NCI-H1930 (cell line): ENCODE results near the gene MGAT2.
"Not testable (repeated sequence)": the region's sequence is repeated elsewhere in the genome, so short reads cannot be mapped to it uniquely, and the experiment has no call there.

Experiments used
- DNase-seq, 2 experiments: peaks; one replicate each; lab custom pipeline; 2025; lab: John Stamatoyannopoulos, UW

The MGAT2 gene

GRCh38 chr14:49612671-49613070 lies 7.9 kb upstream of the MGAT2 start:
- DNase-seq, result no peak

- DNase-seq, result no peak
These were observed 6.4 kb upstream of the MGAT2 start for GRCh38 chr14:49614196-49614595.

GRCh38 chr14:49615776-49616175 lies 4.8 kb upstream of the MGAT2 start:
- no peak for DNase-seq

DNA sequence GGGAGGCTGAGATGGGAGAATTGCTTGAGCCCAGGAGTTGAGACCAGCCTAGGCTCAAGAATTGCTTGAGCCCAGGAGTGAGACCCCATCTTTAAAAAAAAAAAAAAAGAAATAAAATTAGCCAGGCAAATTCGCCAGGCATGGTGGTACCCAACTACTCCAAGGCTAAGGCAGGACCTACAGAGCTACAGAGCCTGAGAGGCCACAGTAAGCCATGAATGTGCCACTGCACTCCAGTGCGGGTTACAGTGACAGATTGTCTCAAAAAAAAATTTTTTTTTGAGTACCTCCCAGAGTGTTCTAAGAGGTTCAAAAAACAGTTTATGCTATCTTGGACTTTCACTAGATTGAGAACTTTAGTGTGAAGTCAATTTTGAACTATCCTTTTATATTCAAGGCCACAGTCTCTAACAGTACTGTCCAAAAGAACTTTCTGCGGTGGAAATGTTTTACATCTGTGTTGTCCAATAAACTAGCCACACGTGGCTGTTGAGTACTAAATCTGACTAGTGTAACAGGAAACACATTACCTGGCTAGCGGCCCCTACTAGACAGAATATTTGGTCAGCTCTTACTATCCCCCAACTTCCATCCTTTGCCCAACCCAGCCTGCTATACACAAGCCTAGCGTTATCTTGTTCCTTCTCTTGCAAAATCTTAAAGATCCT lies 2.6 kb upstream of the MGAT2 start:
- no peak for DNase-seq

- DNase-seq, result not testable (repeated sequence)
These were observed 1.3 kb upstream of the MGAT2 start for GRCh38 chr14:49619273-49619672.

DNA sequence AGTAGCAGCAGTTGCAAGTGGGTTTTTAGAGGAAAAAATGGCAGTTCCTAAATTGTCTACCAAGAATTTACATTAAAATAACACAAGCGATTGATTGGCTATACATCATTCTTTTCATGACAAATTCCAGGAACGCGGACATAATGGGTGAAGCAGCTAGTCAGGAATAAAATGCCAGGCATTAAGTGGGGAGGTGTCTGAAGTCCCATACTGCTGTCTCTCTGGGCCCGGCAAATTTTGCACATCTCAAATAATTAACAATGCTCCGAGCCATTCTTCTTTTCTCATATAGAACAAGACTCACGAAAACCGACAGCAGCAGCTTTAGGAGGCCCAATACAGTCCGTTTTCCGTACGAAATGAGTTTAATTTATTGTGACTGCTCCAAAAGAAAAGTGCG lies 869 bp upstream of the MGAT2 start:
- DNase-seq, result no peak

- peak in 1 of 2 experiments; percentile 27 for DNase-seq
These were observed 699 bp downstream of the MGAT2 start for GRCh38 chr14:49621114-49621881.

- no peak for DNase-seq
These were observed 1.5 kb downstream of the MGAT2 start for GRCh38 chr14:49622022-49622607.

DNA sequence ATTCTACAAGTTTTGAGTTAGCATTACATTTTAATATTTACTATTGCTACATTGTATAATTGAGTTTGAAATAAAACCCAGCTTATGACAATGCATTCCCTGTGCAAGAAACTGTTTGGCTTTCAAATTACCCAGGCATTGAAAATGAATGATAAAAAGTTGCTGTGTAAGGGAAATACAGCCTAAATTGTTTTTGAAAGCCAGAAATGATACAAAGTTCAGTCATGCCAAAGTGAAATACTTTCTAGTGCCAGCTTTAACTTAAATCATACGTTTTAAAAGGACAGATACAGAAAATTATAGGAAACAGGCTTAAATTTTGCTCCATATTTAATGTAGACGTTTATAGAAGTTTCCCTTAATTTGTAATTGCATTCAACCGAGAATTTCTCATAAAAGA lies 2.8 kb downstream of the MGAT2 start:
- DNase-seq, result no peak

DNA sequence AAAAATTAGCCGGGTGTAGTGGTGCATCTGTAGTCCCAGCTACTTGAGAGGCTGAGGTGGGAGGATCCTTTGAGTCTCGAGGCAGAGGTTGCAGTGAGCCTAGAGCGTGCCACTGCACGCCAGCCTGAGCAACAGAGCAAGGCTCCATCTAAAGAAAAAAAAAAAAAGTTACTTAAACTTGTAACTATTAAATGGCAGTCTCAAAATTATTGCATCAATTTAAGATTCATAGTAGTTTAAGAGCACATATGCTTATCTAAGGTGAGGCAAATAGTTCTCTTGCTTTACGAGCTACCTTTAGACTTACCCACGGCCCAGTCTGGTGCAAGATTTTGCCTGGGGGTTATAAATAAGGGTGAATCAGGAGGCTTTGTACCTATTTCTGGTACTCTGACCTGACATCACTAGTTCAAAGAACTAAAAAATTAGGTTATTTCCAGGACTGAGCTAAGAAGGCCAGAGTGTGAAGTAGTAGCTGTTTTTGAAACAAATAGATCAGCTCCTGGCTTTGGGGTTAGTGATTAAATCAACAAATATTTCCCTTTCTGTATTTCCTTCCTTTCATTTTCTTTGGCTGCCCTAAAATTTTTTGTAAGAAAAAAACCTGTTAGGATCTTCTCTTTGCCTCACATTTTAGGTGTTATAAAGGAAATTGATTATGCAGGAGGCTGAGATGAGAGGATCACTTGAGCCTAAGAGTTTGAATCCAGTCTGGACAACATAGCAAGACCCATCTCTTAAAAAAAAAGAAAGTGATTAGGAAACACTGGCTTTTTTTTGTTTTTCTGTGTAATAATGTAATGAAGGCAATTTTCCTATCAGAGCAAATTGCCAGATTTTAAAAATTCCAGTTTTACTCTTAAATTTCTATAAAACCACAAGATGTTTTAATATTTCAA lies 3.6 kb downstream of the MGAT2 start:
- DNase-seq, result no peak

DNA sequence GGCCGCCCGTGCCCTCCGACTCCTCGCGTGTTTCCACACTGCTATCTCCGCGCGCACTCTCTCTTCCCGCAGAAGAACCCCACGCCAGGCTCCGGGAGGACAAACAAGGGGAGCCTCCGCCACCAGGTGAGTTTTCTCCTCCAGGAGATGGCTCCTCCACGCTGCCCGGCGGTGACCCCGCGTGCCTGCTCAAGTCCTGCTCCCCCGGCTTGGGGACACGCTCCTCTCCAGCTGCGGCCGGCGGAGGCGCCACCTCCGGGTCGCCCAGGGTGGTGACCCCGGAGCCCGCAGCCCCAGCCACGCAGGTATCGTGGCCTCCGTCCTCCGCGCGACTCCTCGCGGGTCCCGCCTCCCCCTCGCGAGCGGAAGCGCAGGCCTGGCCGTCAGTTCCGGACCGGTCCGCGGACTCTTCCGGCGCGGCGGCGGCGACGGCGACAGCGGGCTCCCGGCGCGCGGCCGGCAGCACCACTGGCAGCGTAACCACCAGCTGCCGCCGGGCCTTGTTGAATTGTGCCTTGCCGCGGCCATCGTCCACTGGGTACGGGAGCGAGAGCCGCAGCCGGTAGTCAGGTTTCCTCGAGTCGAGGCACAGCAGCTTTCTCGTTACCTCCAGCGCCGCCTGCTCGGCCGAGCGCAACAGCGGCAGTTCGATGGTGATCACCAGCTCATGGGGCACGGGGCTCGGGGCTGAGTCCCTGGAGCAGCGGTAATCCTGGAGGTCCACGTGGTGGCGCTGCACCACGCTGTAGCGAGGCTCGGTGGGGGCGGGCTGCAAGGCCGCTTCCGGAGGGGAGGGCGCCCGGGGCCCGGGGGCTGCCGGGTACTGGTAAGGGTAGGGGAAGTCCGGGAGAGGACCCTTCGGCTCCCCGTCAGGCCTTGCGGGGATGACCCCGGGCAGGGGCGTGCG lies 13.3 kb downstream of the MGAT2 start:
- peak; percentile 89 to 93 for DNase-seq

GRCh38 chr14:49634547-49635334 lies 14.1 kb downstream of the MGAT2 start, which contains the start of gene DNAAF2:
Gene DNAAF2, minus strand, starts transcription at chr14:49635244. Its CDS starts 95 bp downstream, at chr14:49635149.
- peak; percentile 14 for DNase-seq

- DNase-seq, result no peak
These were observed 16.3 kb downstream of the MGAT2 start for GRCh38 chr14:49636866-49637265.

DNA sequence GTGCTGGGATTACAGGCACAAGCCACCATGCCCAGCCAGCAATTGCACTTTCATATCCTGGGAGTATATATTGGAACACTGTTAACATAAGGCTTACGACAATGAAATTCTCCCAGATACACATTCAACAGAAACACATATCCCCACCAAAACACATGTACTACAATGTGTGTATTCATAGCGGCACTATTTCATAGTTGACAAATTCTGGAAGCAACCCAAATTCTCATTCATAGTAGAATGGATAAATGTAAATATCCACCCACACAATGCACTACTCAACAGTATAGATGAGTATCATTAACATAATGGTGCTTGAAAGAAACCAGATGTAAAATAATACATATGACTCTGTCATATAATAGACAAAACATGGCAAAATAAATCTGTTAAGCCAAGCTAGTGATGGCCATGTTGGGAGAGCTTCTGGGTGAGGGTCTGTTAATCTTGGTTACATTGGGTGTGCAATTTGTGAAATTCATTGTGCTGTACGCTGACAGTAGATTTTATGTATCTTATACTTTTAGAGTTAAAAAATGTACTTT lies 17.0 kb downstream of the MGAT2 start:
- DNase-seq, result no peak

DNA sequence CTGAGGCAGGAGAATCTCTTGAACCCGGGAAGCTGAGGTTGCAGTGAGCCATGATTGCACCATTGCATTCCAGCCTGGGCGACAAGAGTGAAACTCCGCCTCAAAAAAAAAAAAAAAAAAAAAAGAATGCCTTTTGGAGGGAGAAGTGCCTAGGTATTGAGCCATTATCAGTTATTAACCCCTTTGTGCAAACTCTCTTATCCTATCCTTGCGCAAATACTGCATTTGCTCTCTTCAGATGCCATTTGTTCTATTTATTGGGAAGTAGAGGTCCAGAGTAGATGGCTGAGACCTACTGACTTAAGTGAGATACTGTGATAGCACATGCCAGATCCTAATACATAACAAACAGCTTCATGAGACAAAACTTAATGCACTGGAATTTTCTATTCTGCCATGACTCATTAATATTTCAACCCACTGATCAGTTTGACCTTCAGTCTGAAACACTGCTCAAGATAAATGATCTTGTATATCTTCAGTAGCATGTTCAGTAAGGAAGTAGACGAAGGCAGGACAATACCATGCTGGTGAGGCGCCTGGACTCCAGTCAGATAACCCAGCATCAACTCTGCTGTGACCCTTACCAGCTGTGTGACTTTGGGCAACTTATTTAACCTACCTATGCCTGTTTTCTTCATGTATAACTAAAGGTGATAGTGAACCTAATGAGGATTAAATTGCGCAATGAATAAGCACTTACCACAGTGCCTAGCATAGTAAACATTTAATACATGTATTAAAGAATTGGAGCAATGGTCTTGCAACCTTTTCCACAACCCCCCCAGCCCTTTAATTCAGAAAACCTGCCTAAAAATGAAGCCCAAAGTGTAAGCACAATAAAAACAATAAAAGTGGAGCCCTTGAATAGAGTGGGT lies 20.2 kb downstream of the MGAT2 start:
- DNase-seq, result no peak

DNA sequence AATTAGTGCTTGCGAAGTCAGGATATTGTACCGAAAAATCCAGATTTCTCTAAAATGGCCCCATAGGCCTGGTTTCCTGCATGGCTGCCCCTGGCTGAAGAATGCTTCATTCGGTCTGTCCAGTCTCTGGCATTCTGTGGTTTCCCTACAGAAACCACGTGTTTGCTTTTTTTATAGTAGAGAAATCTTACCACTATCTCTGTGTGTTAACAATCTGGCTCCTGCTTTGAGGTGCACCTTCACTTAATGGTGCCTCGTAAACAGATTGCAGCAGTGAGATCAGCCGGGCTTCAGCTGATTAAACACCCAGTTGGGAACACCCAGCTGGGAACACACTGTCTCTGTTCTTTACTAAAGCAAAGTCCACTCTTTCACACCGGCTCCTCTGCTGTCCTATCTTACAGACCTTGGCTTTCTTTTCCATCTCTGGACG lies 21.1 kb downstream of the MGAT2 start:
- no peak for DNase-seq

- no peak for DNase-seq
These were observed 21.6 kb downstream of the MGAT2 start for GRCh38 chr14:49642163-49642562.

DNA sequence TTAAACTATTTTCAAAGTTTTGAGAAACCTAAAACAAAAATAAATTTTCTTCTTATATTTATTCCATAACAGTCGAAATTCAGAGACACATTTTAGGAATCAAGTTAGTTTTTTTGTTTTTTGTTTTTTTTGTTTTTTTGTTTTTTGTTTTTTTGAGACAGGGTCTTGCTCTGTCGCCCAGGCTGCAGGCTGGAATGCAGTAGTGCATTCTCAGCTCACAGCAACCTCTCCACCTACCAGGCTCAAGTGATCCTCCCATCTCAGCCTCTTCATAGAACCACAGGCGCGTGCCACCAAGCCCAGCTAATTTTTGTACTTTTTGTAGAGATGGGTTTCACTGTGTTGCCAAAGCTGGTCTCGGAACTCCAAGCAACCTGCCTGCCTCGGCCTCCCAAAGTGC lies 32.9 kb downstream of the MGAT2 start:
- no peak for DNase-seq

DNA sequence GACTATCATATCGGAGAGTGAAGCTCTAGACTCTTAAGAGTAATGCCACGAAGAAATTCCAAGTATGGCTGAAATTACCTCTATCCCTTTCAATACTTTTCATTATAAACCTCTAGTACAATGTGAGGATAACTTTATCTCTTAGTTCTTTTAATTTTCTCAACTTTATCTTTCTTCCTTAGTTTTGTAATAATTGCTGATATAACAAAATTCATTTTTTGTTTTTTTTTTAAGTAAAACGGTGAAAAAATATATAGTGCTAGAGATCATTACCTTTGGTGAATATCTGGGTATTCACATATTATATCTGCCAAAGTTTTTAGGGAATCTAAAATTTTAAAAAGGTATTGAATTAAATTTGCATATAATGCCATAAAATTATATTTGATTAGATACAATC lies 33.9 kb downstream of the MGAT2 start:
- DNase-seq, result no peak
